COR-L47 (cell line): ENCODE data around the gene CEP20.
"Not testable (repeated sequence)": the region's sequence is repeated elsewhere in the genome, so short reads cannot be mapped to it uniquely, and the experiment has no call there.

Source experiments
- DNase-seq: peaks from one replicate; lab custom pipeline; 2025; lab: John Stamatoyannopoulos, UW

The CEP20 gene, protein sequence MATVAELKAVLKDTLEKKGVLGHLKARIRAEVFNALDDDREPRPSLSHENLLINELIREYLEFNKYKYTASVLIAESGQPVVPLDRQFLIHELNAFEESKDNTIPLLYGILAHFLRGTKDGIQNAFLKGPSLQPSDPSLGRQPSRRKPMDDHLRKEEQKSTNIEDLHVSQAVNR

DNA sequence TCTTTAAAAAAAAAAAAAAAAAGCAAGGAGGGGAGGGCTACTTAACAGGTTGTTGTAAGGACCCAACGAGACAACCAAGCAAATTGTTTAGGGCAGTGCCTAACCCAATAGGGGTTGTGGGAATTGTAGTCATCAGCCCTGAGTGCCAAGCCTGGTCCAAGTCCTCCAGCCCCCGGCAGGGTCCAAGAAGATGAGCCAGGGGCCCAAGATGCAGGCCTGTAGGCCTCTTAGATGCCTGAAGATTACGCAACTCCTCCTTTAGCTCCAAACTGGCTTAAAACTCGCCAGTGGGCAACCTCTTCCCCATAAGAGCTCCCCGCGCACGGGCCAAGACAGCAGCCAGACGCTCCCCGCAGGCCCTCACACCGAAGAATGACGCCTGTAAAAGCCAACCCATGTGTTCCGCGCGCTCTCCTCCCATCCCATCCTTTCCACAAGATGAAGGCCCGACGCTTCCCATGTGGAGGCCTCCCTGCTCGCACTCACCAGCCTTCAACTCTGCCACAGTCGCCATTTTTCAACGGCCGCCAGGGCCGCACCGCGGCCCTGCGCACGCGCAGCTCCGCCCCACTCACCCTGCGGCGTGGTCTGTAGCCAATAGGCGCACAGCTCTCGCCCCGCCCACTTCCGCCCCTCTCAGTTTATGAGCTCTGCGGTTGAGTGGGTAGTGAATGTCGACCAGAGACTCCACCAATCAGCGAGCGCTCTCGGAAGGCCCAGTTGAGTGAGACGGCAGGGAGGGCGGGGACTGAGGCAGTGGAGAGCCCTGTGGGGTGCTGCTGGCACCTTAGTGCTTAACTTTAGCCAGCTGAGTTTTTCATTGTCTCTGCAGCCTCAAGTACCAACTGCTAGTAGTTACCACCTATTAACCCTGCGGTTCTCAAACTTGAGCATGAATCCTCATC is at the start of gene CEP20:
TSS of gene CEP20 (minus strand) at position 532 of the 905 bp plus-strand sequence. CDS start at position 514, 18 bp downstream.
- peak; percentile 100 for DNase-seq

DNA sequence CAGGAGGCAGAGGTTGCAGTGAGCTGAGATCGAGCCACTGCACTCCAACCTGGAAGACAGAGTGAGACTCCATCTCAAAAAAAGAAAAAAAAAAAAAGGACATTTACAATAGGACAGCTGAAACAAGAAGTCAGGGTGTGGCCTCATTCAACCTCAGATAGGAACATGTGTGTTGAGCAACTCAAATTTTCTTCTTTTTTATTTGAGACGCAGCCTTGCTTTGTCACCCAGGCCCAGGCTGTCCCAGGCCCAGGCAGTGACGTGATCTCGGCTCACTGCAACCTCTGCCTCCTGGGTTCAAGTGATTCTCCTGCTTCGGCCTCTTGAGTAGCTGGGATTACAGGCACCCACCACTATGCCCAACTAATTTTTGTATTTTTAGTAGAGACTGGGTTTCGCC is 48.4 kb upstream of the CEP20 start:
- not testable (repeated sequence) for DNase-seq

DNA sequence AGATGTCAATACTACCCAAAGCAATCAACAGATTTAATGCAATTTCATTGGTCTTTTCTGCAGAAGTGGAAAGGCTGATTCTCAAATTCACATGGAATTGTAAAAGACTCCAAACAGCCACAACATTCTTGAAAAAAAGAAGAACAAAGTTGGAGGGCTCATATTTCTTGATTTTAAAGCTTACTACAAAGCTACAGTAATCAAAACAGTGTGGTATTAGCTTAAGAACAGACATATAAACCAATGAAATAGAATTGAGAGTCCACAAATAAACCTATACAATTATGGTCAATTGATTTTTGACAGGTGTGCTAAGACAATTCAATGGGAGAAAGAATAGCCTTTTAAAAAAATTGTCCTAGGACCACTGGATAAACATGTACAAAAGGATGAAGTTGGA is 46.6 kb upstream of the CEP20 start:
- no peak for DNase-seq

DNA sequence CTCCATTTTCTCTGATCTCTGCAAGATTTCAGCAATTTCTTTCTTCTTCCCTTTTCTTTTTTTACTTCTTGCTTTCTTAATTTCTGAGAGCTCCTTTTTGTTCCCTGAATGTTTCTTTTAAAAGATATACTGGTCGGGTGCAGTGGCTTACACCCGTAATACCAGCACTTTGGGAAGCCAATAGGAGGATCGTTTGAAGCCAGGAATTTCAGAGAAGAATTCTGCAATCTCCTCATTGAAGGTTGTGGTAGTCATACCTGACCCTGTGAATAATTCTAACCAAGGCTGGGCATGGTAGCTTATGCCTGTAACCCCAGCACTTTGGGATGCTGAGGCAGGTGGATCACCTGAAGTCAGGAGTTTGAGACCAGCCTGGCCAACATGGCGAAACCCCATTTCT is 45.4 kb upstream of the CEP20 start:
- DNase-seq: no peak

DNA sequence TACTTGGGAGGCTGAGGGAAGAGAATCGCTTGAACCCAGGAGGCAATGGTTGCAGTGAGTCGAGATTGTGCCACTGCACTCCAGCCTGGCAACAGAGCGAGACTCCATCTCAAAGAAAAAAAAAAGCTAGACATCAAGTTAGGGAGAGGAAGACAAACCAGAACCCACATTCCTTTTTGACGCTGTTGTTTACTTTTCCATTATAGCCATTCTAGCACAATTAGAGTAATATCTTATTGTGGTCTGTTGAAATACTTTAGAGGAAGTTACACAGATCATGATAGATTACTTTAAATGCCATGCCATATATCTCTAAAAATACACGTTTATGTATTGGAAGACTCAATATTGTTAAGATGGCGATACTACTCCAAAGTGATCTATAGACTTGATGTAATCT is 44.5 kb upstream of the CEP20 start:
- no peak for DNase-seq

DNA sequence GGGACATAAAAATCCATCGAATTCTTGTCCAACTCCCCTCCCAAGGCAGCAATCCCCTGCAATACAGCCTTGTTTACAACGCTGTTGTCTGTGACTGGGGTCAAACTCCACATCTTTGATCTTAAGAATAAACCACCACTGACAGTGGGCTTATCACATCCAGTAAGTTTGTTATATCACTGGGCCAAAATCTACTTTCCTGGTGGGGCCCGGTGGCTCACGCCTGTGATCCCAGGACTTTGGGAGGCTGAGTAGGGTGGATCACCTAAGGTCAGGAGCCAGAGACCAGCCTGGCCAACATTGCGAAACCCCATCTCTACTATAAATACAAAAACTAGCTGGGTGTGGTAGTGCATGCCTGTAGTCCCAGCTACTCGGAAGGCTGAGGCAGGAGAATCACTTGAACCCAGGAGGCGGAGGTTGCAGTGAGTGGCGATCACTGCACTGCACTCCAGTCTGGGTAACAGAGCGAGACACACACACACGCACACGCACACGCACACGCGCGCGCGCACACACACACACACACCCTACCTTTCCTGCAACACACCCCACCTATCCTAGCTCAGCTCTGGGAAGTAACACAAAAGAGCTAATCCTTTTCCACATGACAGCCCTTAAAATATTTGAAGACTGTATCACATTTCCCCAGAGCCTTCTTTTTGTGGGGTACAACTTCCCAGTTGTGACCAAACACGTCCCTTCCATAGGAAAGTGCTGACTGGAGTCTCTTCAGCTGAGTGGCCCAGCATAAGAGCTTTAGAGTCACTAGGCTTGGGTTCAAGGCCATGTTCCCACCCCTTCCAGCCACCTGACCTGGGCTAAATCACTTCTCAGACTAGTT is 40.1 kb upstream of the CEP20 start:
- DNase-seq: no peak

DNA sequence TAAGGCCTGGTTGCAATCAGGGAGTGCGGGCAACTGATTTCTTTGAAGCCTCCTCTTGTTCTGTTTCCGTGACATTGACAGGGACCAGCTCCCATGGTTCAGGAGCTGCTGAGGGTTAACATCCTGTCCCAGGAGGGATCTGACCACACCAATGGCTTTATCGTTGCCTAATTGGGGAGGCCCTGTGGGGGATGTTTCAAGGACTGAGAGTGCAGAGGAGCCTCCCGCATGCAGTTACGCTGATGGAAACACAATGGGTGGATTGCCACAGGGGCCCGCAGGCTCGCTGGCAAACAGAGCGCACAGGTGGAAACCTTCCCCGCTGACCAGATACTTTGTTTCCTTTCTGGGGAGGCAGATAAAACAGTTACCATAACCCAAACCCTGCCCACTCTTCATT is 37.2 kb upstream of the CEP20 start:
- no peak for DNase-seq

DNA sequence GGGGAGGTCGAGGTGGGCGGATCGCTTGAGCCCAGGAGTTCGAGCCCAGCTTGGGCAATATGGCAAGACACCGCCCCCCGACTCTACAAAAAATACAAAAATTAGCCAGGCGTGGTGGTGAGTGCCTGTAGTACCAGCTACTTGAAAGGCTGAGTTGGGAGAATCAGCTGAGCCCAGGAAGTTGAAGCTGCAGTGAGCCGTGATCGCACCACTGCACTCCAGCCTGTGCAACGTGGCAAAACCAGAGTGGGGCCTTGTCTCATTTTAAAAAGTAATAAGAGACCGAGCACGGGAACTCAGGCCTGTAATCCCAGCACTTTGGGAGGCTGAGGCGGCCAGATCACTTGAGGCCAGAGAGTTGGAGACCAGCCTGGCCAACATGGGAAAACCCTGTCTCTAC is 36.6 kb upstream of the CEP20 start:
- DNase-seq: no peak

DNA sequence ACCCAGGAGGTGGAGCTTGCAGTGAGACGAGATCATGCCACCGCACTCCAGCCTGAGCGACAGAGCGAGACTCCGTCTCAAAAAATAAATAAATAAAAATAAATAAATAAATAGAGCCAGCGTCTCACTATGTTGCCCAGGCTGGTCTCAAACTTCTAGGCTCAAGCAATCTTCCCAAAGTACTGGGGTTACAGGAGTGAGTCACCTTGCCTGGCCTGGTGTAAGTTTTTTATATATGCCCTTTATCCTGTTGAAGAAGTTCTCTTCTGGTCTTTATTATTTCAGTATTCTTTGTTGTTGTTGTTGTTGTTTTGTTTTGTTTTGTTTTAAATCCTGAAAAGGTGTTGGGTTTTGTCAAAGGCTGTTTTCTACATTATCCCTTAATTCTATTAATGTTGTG is 30.9 kb upstream of the CEP20 start:
- DNase-seq: no peak

DNA sequence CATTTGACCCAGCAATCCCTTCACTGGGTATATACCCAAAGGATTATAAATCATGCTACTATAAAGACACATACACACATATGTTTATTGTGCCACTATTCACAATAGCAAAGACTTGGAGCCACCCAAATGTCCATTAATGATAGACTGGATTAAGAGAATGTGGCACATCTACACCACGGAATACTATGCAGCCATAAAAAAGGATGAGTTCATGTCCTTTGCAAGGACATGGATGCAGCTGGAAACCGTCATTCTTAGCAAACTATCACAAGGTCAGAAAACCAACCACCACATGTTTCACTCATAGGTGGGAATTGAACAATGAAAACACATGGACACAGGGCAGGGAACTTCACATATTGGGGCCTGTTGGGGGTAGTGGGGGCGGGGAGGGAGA is 29.9 kb upstream of the CEP20 start:
- DNase-seq: not testable (repeated sequence)

DNA sequence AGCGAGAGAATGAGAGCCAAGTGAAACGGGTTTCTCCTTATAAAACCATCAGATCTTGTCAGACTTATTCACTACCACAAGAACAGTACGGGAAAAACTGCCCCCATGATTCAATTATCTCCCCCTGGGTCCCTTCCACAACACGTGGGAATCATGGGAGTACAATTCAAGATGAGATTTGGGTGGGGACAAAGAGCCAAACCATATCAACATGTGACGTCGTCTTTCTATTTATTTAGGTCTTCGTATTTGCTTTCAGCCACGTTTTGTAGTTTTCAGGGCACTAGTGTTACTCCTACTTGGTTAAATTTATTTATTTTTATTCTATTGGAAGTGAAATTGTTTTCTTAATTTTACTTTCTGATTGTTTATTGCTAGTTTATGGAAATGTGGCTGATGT is 27.9 kb upstream of the CEP20 start:
- DNase-seq: no peak

DNA sequence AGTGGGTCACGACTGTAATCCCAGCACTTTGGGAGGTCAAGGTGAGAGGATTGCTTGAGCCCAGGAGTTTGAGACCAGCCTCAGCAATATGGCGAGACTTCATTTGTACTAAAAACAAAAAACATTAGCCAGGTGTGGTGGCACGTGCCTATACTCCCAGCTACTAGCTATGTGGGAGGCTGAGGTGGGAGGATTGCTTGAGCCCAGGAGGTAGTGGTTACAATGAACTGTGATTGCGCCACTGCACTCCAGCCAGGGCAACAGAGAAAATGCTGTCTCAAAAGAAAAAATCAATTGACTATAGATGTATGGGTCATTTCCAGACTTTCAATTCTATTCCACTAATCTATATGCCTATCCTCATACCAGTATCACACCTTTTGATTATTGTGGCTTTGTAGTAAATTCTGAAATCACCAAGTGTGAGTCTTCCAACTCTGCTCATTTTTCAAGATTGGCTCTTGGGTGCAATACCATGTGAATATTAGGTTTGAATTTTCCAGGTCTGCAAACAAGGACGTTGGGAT is 27.2 kb upstream of the CEP20 start:
- DNase-seq: no peak

DNA sequence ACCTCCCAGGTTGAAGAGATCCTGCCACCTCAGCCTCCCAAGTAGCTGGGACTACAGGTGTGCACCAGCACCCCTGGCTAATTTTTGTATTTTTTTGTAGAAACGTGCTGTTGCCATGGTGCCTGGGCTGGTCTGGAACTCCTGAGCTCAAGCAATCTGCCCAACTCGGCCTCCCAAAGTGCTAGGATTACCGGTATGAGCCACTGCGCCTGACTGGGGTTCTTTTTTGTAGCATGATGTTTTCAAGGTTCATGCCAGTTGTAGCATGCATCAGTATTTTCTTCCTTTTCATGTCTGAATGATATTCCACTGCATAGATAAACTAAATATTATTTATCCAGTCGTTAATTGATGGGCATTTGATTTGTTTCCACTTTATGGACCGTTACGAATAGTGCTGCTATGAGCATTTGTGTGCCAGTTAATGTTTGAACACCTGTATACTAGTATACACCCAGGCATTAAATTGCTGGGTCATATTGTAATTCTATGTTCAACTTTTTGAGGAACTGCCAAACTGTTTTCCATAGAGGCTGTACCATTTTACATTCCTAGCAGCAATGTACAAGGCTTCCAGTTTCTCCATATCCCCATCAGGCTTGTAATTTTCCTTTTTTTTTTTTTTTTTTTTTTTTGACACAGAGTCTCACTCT is 24.8 kb upstream of the CEP20 start:
- DNase-seq: no peak

DNA sequence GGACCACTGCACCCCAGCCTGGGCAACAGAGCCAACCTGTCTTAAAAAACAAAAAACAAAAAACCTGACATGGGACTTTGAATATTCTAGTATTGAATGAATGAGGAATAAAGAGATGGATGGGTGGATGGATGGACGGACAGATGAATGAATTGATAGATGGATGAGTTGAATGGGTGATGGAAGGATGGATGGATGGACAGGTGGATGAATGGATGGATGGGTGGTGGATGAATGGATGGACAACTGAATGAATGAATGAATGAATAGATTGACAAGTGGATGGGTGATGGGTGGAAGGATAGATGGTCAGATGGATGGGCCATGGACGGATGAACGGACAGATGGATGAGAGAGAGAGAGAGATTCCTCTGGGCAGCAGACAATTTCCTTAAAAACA is 22.8 kb upstream of the CEP20 start:
- DNase-seq: no peak

DNA sequence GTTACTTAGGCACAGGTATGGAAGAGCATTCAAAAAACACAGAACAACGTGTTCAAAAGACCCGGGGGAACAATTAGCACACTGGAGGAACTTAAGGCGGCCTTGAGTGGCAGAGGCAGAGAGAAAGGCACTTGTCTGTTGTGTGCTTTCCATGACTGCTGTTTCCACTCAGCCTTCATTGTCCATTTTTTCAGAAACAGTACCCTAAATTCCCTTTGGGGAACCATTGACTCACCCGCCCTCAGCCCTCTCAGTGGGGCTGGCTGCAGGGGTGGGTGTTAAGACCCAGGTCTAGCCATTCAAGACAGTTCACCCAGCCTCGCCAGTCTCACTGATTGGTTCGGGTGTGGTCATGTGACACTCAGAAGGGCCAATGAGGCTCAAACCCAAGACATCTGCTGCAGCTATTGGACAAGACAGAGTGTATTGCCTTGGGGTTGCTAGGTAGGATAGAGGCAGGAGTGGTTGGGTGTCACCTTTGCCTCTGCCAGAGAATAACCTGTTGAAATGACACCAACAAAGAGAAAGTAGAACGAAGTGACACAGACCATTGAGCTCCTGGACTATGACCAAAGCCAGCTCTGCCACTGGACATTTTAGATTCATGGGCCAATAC is 19.6 kb upstream of the CEP20 start:
- DNase-seq: no peak

DNA sequence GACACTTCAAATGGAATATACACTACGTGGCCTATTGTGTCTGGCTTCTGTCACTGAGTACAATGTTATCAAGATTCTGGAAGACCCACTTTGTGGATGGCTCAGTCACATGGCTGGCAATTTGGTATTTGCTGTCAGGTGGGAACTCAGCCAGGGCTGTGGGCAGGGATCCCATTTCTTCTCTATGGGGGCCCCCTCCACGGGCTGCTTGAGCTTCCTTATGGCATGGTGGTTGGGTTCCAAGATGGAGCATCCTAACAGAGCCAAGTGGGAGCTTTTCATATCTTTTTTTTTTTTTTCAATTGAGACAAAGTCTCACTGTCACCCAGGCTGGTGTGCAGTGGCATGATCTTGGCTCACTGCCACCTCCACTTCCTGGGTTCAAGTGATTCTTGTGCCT is 18.0 kb upstream of the CEP20 start:
- no peak for DNase-seq

DNA sequence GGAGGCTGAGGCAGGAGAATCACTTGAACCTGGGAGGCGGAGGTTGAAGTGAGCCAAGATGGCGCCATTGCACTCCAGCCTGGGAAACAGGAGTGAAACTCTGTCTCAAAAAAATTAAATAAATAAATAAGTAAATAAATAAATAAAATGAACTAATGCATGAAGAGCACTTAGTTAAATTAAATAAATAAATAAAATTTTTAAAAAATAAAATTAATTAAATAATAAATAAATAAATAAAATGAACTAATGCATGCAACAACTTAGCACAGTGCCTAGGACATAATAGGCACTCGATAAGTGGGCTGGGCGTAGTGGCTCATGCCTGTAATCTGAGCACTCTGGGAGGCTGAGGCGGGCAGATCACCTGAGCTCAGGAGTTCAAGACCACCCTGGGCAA is 15.6 kb upstream of the CEP20 start:
- no peak for DNase-seq

DNA sequence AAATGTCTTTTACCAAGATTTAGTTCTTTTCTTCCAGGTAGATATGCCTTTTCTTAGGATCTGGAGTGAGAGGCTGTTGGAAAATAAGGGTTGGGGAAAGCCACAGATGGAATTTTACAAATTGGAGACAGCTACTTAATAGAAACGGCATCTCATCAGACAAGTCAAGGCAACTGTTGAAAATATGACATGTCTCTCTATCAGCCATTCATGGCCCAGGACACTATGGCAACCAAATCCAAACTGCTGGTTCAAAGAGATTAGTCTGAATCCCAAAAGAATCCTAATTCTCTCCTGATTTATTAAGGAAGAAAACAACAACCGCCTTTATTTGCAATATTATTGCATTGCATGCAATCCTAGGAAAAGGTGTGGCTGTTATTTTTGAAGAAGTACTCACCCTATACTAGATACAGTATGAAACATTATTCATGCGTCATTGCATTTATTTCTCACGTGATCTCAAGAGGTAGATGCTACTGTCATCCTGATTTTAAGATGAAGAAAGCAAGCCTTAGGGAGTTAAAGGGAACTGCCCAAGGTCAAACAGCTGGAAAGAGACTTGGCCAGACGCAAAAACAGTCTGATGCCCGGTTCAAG is 12.6 kb upstream of the CEP20 start:
- no peak for DNase-seq

DNA sequence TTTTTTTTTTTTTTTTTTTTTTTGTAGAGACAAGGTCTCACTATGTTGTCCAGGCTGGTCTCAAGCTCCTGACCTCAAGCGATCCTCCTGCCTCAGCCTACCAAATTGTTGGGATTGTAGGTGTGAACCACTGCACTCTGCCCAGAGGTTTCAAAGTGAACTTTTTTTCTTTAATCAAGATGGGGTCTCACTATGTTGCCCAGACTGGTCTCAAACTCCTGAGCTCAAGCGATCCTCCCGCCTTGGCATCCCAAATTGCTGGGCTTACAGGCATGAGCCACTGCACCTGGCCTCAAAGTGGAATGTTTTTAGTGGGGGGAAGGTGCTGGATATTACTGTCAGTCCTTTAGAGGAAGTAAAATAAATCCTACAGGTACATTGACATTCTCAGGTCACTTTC is 12.0 kb upstream of the CEP20 start:
- DNase-seq: no peak

DNA sequence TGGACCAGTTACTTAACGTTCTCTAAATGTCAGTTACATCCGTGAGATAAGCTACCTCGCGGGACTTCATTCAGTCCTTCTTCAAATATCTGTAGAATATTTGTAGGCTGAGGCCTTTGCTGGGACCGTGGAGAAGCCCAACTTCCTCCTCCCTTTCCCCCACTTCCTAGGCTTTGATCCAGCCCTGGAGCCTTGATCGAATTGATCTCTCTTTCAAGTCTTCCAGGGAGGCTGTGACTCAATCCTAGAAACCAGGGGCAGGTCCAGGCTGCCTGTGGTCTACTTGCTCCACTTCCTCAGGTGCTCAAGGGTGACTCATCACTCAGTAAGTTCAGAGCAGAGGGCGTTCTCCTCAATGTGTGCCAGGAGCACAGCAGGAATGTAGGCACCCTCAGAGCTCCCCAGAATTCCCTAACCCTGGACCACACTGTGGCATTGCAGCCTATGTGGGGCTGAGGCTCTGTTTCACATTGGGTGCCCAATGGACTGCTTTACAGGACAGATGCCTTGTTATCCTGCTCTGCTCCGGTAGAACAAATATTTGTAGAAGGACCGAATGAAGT is 11.2 kb upstream of the CEP20 start:
- no peak for DNase-seq

DNA sequence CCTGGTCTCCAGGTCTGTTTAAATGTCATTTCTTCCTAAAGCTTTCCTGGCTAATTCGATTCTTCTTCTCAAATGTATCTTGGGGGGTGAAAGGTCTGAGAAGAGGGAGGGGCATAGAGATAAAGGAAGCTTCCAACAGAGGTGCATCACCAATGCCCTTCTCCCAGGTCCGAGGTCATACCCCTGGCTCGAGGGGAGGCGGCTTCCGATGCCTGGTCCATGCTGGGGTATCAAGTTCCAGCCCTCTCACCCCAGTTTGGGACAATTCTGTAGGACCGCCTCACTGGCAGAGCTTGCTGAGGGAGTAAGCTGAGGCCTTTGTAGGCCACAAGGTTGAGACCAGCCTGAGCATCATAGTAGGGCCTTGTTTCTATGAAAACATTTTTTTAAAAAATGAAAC is 10.3 kb upstream of the CEP20 start:
- DNase-seq: no peak
